A204.1 (cell line): ENCODE measurements around the gene MOCS1.

Experiments used
- FAIRE-seq: peaks from 2 replicates; lab custom pipeline; 2012; peaks lifted over from hg19 to GRCh38; lab: Jason Lieb, UNC

MOCS1 gene

DNA sequence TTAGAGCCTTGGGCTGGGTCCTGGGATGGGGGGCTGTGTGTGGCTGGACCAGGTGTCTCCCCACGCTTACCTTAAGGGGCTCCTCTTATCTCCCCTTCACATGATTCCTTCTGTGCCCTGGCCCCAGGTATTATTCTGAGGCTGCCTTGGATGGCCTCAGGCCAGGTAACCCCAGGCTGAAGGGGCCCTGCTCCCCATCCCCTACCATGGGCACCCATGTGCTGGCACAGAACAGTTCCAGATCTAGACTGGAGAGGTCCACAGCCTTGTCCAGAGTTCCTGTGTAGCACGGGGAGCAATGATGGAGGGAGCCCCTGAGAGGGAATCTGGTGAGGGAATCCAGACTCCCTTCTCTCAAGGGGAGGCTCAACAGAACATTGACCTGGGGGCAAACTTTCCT is 32.1 kb downstream of the MOCS1 start:
- FAIRE-seq = no peak

DNA sequence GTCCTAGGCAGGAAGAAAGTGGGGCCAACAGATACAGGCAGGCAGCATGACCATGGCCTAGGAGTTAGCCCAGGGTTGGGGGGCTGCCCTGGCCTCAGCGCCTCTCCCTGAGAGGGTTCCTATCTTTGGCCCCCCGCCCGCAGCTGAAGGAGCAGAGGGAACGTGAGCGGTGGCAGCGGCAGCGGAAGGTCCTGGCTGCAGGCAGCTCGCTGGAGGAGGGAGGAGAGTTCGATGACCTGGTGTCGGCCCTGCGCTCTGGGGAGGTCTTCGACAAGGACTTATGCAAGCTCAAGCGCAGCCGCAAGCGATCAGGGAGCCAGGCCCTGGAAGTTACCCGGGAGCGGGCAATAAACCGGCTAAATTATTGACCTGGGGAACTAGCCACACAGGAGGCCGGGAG is 32.6 kb downstream of the MOCS1 start:
- FAIRE-seq = no peak

- FAIRE-seq = no peak
Observed at GRCh38 chr6:39901116-39901655, 33.1 kb downstream of the MOCS1 start.

DNA sequence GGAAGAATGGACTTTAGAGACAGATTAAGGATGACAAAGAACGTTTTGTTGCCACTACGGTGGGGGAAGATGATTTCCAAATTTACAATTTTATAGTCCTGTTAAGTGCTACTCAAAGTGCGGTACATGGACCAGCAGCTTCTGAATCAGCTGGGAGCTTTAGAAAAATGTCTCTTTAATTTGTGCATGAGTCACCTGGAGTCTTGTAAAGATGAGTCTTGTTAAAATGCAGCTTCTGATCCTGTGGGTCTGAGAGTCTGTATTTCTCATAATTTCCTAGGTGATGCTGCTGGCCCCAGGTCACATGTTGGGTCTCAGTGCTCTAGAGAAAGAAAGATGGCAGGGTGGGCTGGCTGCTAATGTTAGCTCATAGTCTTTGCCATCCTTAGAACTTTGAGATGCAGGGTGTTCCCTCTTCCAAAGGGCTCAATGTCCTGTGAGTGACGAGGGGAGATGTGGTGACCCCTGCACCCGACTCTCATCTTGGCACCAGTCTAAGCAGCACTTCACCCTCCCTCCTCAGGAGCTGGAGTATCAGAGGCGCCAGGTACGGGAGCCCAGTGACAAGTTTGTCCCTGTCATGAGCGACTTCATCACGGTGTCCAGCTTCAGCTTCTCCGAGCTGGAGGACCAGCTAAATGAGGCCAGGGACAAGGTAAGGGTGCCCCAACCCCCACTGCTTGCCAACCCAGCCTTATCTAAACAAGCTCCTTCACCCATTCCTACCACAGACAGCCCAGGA is 34.5 kb downstream of the MOCS1 start:
- FAIRE-seq = no peak

DNA sequence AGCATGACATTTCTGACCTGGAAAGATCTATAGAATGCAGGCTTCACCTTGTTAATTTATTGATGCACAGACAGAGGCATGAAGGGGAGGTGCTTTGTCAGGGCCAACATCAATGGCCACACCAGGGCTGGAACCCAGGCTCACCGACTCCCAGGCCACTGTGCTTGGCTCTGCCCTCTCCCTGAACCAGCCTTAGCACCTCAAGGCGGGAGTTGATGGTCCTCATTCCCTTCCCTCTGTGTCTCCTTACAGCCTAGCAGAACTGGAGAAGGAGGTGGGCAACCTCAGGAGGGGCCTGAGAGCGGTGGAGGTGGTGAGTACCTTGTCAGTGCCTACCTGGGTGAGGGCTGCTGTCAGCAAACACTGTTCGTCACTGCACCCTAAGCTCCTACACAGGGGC is 35.6 kb downstream of the MOCS1 start:
- FAIRE-seq = no peak

DNA sequence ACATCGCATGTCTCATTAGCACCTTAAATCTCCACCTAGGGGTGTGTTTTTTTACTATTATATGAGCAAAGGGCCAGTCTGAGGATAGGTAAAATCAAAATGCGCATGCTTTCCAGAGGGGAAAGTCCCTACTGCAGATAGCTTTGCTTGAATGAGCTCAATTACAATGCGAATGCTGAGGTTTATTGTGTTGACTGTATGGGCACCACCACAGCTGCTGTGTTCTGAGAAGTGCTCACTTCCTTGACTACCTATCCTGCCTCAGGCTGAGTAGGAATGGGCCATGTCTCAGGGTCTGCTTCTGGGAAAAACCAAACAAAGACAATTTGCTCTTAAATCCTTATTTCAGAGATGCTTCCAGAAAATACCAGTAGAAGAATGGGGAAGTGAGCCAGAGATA is 36.6 kb downstream of the MOCS1 start:
- no peak for FAIRE-seq

- FAIRE-seq = no peak
Observed at GRCh38 chr6:39896701-39897100, 37.6 kb downstream of the MOCS1 start.

DNA sequence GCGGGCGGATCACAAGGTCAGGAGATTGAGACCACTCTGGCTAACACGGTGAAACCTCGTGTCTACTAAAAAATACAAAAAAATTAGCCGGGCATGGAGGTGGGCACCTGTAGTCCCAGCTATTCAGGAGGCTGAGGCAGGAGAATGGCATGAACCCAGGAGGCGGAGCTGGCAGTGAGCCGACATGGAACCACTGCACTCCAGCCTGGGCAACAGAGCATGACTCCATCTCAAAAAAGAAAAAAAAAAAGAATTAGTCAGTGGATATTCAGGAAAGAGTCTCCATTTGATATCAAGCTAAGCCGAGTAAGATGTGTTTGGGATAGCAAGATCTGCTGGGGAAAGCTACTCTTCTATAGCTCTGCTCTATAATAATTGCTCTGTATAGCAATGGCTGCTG is 41.0 kb downstream of the MOCS1 start:
- FAIRE-seq = no peak

GRCh38 chr6:39892490-39893129 is 41.7 kb downstream of the MOCS1 start:
- no peak for FAIRE-seq

DNA sequence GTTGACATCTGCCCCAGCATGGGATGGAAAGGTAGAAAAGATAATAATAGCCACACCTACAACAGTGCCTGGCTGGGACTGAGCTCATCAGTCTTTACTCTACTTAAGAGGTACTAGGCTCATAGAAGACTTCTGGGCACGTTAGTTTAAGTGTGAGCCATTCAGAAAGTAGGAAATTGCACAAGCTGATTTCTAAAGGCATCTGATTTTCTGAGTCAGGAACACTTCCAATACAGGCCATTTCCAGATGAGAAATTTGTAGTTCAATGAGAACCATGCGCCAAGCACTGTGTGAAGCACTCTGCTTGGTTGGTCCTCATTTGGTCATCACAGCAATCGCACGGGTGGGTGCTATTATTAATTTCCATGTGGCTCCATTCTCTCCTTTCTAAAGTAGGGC is 42.3 kb downstream of the MOCS1 start:
- FAIRE-seq = no peak

DNA sequence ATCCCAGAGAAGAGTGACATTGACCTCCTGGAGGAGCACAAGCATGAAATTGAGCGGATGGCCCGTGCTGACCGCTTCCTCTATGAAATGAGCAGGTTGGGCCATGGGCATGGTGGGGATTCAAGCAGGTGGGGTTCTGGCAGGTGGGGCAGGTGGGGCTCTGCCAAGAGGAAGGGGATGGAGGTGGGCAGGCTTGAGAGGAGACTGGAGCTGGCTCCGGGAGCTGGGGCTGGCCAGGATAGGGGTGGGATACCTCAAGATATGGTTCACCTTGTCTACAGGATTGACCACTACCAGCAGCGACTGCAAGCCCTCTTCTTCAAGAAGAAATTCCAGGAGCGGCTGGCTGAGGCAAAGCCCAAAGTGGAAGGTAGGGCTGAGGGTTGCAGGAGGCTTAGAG is 42.9 kb downstream of the MOCS1 start:
- no peak for FAIRE-seq

- no peak for FAIRE-seq
Observed at GRCh38 chr6:39889229-39889628, 45.0 kb downstream of the MOCS1 start.

DNA sequence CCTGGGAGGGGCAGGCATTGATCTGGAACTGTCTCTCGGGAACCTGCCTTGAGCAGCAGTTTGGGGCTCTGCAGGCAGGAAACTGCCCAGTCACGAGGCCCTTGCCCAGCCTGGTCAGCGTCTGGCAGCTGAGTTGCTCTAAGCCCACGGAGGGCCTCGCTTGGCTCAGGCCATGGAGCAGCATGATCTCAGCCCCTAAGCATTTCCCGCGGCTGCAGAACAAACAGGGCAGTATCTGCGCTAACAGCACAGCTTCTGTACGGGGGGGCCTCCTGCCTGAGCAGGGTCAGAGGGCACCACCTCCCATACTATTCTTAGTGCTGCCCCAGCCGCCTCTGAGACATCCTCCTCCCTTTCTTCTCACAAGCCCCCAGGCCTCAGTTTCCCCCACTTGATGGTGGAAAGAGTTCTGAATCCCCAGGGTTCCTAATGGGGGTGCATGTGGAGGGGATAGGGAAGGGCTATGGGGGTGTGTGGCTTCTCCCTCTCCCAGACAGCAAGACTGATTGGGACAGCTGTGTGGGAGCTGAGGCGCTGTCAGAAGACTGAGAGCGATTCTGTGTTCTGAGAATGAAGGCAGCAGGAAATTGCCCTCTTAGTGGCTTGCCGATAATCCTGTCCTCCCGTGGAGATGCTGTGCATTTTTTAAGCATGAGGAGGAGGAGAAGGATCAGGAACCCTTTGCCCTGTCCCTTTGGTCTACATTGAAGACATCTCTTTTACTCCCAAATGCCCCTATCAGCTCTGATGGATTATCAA is 46.4 kb downstream of the MOCS1 start:
- FAIRE-seq = no peak

DNA sequence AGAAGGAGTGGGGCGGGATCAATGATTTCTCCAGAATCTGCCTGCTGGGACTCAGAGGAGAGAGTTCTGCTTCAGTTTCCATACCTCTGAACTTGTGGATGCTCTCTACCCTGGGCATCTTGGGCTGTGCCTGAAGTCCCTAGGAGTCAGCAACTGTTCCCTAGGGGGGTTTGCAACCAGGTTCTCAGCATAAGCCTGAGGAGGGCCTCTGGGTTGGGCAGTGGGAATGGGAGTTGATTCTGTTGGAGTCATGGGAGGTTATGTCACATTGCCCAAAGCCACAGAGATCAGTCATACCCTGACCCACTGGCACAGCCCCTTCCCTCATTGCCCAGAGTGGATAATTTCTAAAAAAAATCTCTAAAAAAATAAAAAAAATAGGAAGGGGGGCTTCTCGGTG is 47.4 kb downstream of the MOCS1 start:
- FAIRE-seq = no peak

GRCh38 chr6:39885691-39886090 is 48.6 kb downstream of the MOCS1 start:
- no peak for FAIRE-seq

- FAIRE-seq = no peak
Observed at GRCh38 chr6:39884696-39885095, 49.6 kb downstream of the MOCS1 start.

DNA sequence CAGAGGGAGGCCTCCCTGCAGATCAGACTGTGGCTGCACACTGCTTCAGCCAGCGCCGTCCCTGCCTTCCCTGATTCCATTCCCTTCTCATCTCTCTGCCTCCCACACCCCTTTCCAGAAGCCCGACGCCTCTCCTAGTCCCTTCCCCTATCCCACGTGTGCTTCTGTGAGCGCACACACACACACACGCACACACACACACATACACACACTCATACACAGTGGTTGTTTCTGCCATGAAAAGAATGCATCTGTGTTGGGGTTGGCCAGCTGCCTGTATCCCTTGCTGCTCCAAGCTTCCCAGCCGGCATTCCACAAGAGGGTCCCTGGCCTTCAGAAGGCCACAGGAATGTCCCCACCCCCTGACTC is 51.7 kb downstream of the MOCS1 start:
- no peak for FAIRE-seq

GRCh38 chr6:39881851-39882530 is 52.3 kb downstream of the MOCS1 start:
- no peak for FAIRE-seq

- FAIRE-seq = no peak
Observed at GRCh38 chr6:39880594-39880993, 53.7 kb downstream of the MOCS1 start.

- FAIRE-seq = no peak
Observed at GRCh38 chr6:39879535-39879934, 54.7 kb downstream of the MOCS1 start.

GRCh38 chr6:39876826-39877225 is 57.4 kb downstream of the MOCS1 start:
- FAIRE-seq = no peak

GRCh38 chr6:39876111-39876510 is 58.2 kb downstream of the MOCS1 start:
- no peak for FAIRE-seq

- FAIRE-seq = no peak
Observed at GRCh38 chr6:39873439-39873838, 60.8 kb downstream of the MOCS1 start.
